H1 (cell line): Measurements from ENCODE around the gene GRB7. TPM values are rescaled to one million over a fixed set of nuclear protein-coding genes. Genes with fewer than 3 reads are reported as not detected.
A peak's percentile ranks its signal among the peaks of the same experiment; 100 is the strongest.
"Not testable (repeated sequence)": the region's sequence is repeated elsewhere in the genome, so short reads cannot be mapped to it uniquely, and the experiment has no call there.

Source experiments
- CTCF ChIA-PET: fragments of 300-600 bp; sonication (Branson Sonifier 250); formaldehyde crosslinking; loops from one replicate; lab custom pipeline; 2021; ENCODE audit not compliant: partially characterized antibody; lab: Charles Lee
- POLR2A ChIA-PET: fragments of 300-600 bp; sonication (Branson Sonifier 250); formaldehyde crosslinking; loops from one replicate; lab custom pipeline; 2021; ENCODE audit warnings: inconsistent platforms; ENCODE audit not compliant: partially characterized antibody; lab: Charles Lee
- DNase-seq, 2 experiments: peaks; one replicate each; pipeline versions ENCODE4 v3.0.0 to v3.0.0-alpha.2; 2010 to 2022; ENCODE audit warnings: low spot score in 2 of 2, low read depth in 1 of 2, mixed read lengths in 1 of 2
- FAIRE-seq: peaks from 2 replicates; lab custom pipeline; 2011; peaks lifted over from hg19 to GRCh38; lab: Jason Lieb, UNC
- H2AFZ ChIP-seq: 2 replicates; pipeline ENCODE4 v1.8.1; 2012; ENCODE audit warnings: low read length, inconsistent platforms
- H2AK5ac ChIP-seq: 2 replicates; pipeline ENCODE4 v1.6.1; 2013; ENCODE audit warnings: low read depth, low read length
- H2BK120ac ChIP-seq: replicated peaks from 2 replicates; pipeline ENCODE3; 2013; ENCODE audit warnings: low read depth, low read length, inconsistent platforms
- H2BK12ac ChIP-seq: 2 replicates; pipeline ENCODE4 v1.6.1; 2013; ENCODE audit warnings: low read depth, low read length
- H2BK15ac ChIP-seq: 2 replicates; pipeline ENCODE4 v1.6.1; 2013; ENCODE audit warnings: low read length
- H2BK20ac ChIP-seq: 2 replicates; pipeline ENCODE4 v1.6.1; 2013; ENCODE audit warnings: low read length
- H2BK5ac ChIP-seq: 2 replicates; pipeline ENCODE4 v1.6.1; 2013; ENCODE audit warnings: low read depth, low read length
- H3K14ac ChIP-seq: 2 replicates; pipeline ENCODE4 v1.6.1; 2013; ENCODE audit warnings: inconsistent platforms; ENCODE audit not compliant: insufficient read length
- H3K18ac ChIP-seq: 2 replicates; pipeline ENCODE4 v1.6.1; 2013; ENCODE audit warnings: low read length; ENCODE audit errors: extremely low read depth
- H3K23ac ChIP-seq: 2 replicates; pipeline ENCODE4 v1.6.1; 2013; ENCODE audit warnings: inconsistent platforms; ENCODE audit not compliant: insufficient read length
- H3K23me2 ChIP-seq: 2 replicates; pipeline ENCODE4 v1.6.1; 2013; ENCODE audit warnings: low read depth, low read length
- H3K27ac ChIP-seq: 2 replicates; pipeline ENCODE4 v1.6.1; 2011; ENCODE audit warnings: low read depth, low read length, inconsistent platforms
- H3K27me3 ChIP-seq, 4 experiments: replicated peaks in 1 of 4; 1 replicate in 1 of 4; 2 replicates in 3 of 4; pipeline versions ENCODE4 v1.6.1 to v1.8.1; 2011 to 2013; ENCODE audit warnings: low read length in 3 of 4, mild to moderate bottlenecking in 3 of 4, inconsistent platforms in 2 of 4, mixed read lengths in 2 of 4, moderate library complexity in 1 of 4; ENCODE audit not compliant: control insufficient read depth in 3 of 4, insufficient read depth in 3 of 4; ENCODE audit errors: extremely low read depth in 1 of 4
- H3K36me3 ChIP-seq, 4 experiments: 2 replicates each; pipeline versions ENCODE4 v1.6.1 to v1.8.1; 2011 to 2013; ENCODE audit warnings: mild to moderate bottlenecking in 4 of 4, low read length in 3 of 4, moderate library complexity in 2 of 4, control low read depth in 1 of 4, inconsistent platforms in 1 of 4; ENCODE audit not compliant: insufficient read depth in 4 of 4, control insufficient read depth in 2 of 4
- H3K4ac ChIP-seq: replicated peaks from 2 replicates; pipeline ENCODE3; 2013; ENCODE audit warnings: low read length, low read depth, mixed read lengths, inconsistent platforms; ENCODE audit not compliant: insufficient read length
- H3K4me1 ChIP-seq, 4 experiments: replicated peaks in 1 of 4; 1 replicate in 1 of 4; 2 replicates in 3 of 4; pipeline versions ENCODE4 v1.6.1 to v1.8.1; 2011 to 2013; ENCODE audit warnings: low read length in 3 of 4, inconsistent platforms in 2 of 4, mixed read lengths in 1 of 4; ENCODE audit not compliant: insufficient read depth in 4 of 4, control insufficient read depth in 3 of 4
- H3K4me2 ChIP-seq, 2 experiments: 2 replicates each; pipeline versions ENCODE4 v1.6.1 to v1.8.1; 2011 to 2013; ENCODE audit warnings: low read depth in 2 of 2, low read length in 2 of 2, control low read depth in 1 of 2, inconsistent platforms in 1 of 2, mild to moderate bottlenecking in 1 of 2; ENCODE audit not compliant: insufficient read depth in 1 of 2
- H3K4me3 ChIP-seq, 4 experiments: fragments of 200-600, 300-600 bp in 1 of 4; sonication (generic), shearing (Covaris generic), sonication (Bioruptor Twin) in 1 of 4; 2 replicates each; pipeline versions ENCODE4 v1.5.1 to v1.8.1; 2011 to 2016; ENCODE audit warnings: low read length in 4 of 4, low read depth in 3 of 4, control low read depth in 2 of 4, inconsistent platforms in 2 of 4, mild to moderate bottlenecking in 2 of 4, mixed read lengths in 1 of 4, moderate library complexity in 1 of 4; ENCODE audit not compliant: insufficient read depth in 2 of 4; ENCODE audit errors: extremely low read depth in 1 of 4
- H3K56ac ChIP-seq: replicated peaks from 2 replicates; pipeline ENCODE3; 2013; ENCODE audit warnings: low read depth, mild to moderate bottlenecking, mixed read lengths, low read length, inconsistent platforms; ENCODE audit not compliant: insufficient read length
- H3K79me1 ChIP-seq: 2 replicates; pipeline ENCODE4 v1.6.1; 2013; ENCODE audit warnings: low read depth, low read length, control low read depth
- H3K79me2 ChIP-seq, 2 experiments: 2 replicates each; pipeline versions ENCODE4 v1.6.1 to v1.8.1; 2012 to 2013; ENCODE audit warnings: low read length in 2 of 2, mild to moderate bottlenecking in 2 of 2, inconsistent platforms in 1 of 2; ENCODE audit not compliant: insufficient read depth in 2 of 2, control insufficient read depth in 1 of 2
- H3K9ac ChIP-seq, 4 experiments: replicated peaks in 1 of 4; 1 replicate in 1 of 4; 2 replicates in 3 of 4; pipeline versions ENCODE4 v1.6.1 to v1.8.1; 2011 to 2013; ENCODE audit warnings: low read depth in 3 of 4, low read length in 3 of 4, control low read depth in 2 of 4, mild to moderate bottlenecking in 2 of 4, moderate library complexity in 2 of 4, inconsistent platforms in 1 of 4; ENCODE audit errors: extremely low read depth in 1 of 4
- H3K9me3 ChIP-seq, 2 experiments: 2 replicates each; pipeline versions ENCODE4 v1.6.1 to v1.8.1; 2012 to 2013; ENCODE audit warnings: mild to moderate bottlenecking in 2 of 2, moderate library complexity in 2 of 2, control low read depth in 1 of 2, inconsistent platforms in 1 of 2, low read depth in 1 of 2, low read length in 1 of 2, mixed read lengths in 1 of 2; ENCODE audit not compliant: insufficient read depth in 2 of 2
- H4K20me1 ChIP-seq, 2 experiments: replicated peaks in 1 of 2; 2 replicates each; pipeline versions ENCODE3 to v1.8.1; 2011 to 2013; ENCODE audit warnings: inconsistent platforms in 2 of 2, low read length in 2 of 2, mild to moderate bottlenecking in 1 of 2; ENCODE audit not compliant: insufficient read depth in 2 of 2, control insufficient read depth in 1 of 2
- H4K5ac ChIP-seq: 2 replicates; pipeline ENCODE4 v1.6.1; 2013; ENCODE audit warnings: low read length, low read depth, mixed read lengths, inconsistent platforms; ENCODE audit not compliant: insufficient read length
- H4K8ac ChIP-seq: 2 replicates; pipeline ENCODE4 v1.8.0; 2013; ENCODE audit warnings: mild to moderate bottlenecking, moderate library complexity, low read length, inconsistent platforms; ENCODE audit not compliant: insufficient read depth; ENCODE audit errors: extremely low read depth
- H4K91ac ChIP-seq: replicated peaks from 2 replicates; pipeline ENCODE3; 2013; ENCODE audit warnings: low read length, mixed read lengths, inconsistent platforms; ENCODE audit not compliant: insufficient read length
- GABPA ChIP-seq: IDR thresholded peaks from 2 replicates; pipeline ENCODE4 v1.6.1; 2011; ENCODE audit warnings: mild to moderate bottlenecking, low read length, moderate library complexity, borderline replicate concordance; ENCODE audit not compliant: insufficient read depth
- JUN ChIP-seq: IDR thresholded peaks from 2 replicates; pipeline ENCODE4 v1.6.1; 2011; ENCODE audit warnings: low read depth, mild to moderate bottlenecking, improper control_type of control experiment, low read length
- KDM5A ChIP-seq: fragments of 200-600 bp; IDR thresholded peaks from 2 replicates; pipeline ENCODE4 v1.7.1; 2012; ENCODE audit warnings: mild to moderate bottlenecking, low read length, inconsistent platforms, mixed read lengths
- SP4 ChIP-seq: IDR thresholded peaks from 2 replicates; pipeline ENCODE4 v1.6.1; 2012; ENCODE audit warnings: low read length, inconsistent platforms
- TAF7 ChIP-seq: optimal IDR thresholded peaks from 2 replicates; pipeline ENCODE3; 2011; ENCODE audit warnings: low read depth, mild to moderate bottlenecking, inconsistent platforms, low read length, moderate library complexity, borderline replicate concordance
- TBP ChIP-seq: IDR thresholded peaks from 2 replicates; pipeline ENCODE4 v1.6.1; 2011; ENCODE audit warnings: low read depth, low read length, improper control_type of control experiment
- WGBS, 2 experiments: shearing (Covaris generic) in 1 of 2; methylation state at CpG; one replicate each; pipeline versions ENCODE4 v1.1.6 to v1.1.7; 2013 to 2015; ENCODE audit warnings: low lambda C conversion rate in 2 of 2, mixed read lengths in 2 of 2, inconsistent platforms in 1 of 2, low coverage in 1 of 2, missing lambda C conversion rate in 1 of 2; ENCODE audit not compliant: insufficient replicate concordance in 2 of 2, insufficient coverage in 1 of 2, insufficient read length in 1 of 2; ENCODE audit errors: extremely low coverage in 1 of 2, missing lambda C conversion rate in 1 of 2; 5-methylcytosine and 5-hydroxymethylcytosine counted together
- polyA plus RNA-seq, 7 experiments: library from polyadenylated mRNA; depleted of rRNA in 3 of 7; stranded (reverse) in 5 of 7; unstranded in 2 of 7; fragments of >200 nt in 5 of 7; fragments of 200-250 nt in 2 of 7; gene quantifications; 1 replicate in 5 of 7; 2 replicates in 1 of 7; 4 replicates in 1 of 7; pipeline versions ENCODE4 v1.2.1 to v1.2.3, GENCODE V29; 2011 to 2013; ENCODE audit warnings: missing spikeins in 2 of 7, mixed read lengths in 2 of 7
- total RNA-seq: library from RNA; stranded (reverse); fragmentation: NEBNext Ultra II Directional; extraction: Animal tissue kit (Norgen Biotek cat#: 25700); gene quantifications from 2 replicates; pipeline ENCODE4 v1.2.1, GENCODE V29; 2021
- TF ChIP-seq, protein P1 (sequence below): IDR thresholded peaks from 2 replicates; pipeline ENCODE4 v1.6.1; 2012; ENCODE audit warnings: inconsistent platforms

The GRB7 gene
- total and polyA plus RNA-seq, 2 of the 8 experiments (the other 6 are each of a cell fraction or from before 2014, with no cell fraction given) = 32.2 to 41.5 TPM

DNA sequence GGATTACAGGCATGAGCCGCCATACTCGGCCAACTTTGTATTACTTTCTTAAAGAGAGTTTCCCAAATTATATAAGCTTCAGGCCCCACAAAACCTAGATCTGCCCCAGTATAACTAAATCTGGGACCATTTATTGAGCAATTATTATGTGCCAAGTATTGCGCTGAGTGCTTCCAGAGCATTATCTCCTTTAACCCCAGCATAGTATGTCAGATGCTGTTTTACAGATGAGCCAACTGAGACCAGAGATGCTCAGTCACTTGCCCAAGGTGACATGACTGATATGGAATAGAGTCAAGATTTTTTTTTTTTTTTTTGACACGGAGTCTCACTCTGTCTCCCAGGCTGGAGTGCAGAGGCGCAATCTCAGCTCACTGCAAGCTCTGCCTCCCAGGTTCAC, 39.8 kb upstream of the GRB7 start (continued):
- TF ChIP-seq JUN = no peak
- no peak for TF ChIP-seq KDM5A
- TF ChIP-seq GABPA = no peak
- TF ChIP-seq SP4 = no peak
- TF ChIP-seq TAF7 = no peak
- TF ChIP-seq TBP = no peak
- TF ChIP-seq, protein P1, sequence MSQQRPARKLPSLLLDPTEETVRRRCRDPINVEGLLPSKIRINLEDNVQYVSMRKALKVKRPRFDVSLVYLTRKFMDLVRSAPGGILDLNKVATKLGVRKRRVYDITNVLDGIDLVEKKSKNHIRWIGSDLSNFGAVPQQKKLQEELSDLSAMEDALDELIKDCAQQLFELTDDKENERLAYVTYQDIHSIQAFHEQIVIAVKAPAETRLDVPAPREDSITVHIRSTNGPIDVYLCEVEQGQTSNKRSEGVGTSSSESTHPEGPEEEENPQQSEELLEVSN = no peak
- TF ChIP-seq, all 59 proteins: peak for 0

DNA sequence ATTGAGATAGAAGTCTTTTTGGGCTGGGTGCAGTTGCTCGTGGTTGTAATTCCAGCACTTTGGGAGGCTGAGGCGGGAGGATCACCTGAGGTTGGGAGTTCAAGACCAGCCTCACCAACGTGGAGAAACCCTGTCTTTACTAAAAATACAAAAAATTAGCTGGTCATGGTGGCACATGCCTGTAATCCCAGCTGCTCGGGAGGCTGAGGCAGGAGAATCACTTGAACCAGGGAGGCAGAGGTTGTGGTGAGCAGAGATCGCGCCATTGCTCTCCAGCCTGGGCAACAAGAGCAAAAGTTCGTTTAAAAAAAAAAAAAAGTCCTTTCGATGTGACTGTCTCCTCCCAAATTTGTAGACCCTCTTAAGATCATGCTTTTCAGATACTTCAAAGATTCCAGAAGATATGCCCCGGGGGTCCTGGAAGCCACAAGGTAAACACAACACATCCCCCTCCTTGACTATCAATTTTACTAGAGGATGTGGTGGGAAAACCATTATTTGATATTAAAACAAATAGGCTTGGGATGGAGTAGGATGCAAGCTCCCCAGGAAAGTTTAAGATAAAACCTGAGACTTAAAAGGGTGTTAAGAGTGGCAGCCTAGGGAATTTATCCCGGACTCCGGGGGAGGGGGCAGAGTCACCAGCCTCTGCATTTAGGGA, 38.5 kb upstream of the GRB7 start:
- not testable (repeated sequence) for H3K14ac ChIP-seq, FAIRE-seq, H2AK5ac ChIP-seq, DNase-seq, H3K36me3 ChIP-seq, H2BK20ac ChIP-seq, H3K79me1 ChIP-seq, H2AFZ ChIP-seq, H2BK15ac ChIP-seq, H3K27me3 ChIP-seq, H3K23ac ChIP-seq, H3K18ac ChIP-seq, H4K8ac ChIP-seq, H3K9me3 ChIP-seq, H2BK120ac ChIP-seq, H3K4ac ChIP-seq, H2BK12ac ChIP-seq
- Histone ChIP-seq H3K9ac (peak overlapping the region in 3 of 4 experiments; percentile 55 to 74 (median 70); a peak in 3 of 7 replicates), H3K27ac (0 out of 2 replicates have a peak overlapping the region, but pooled peaks have one; percentile 68), H3K79me2 (peaks cover 34 to 63% of the 10 kb centered on the region in 2 experiments), H2BK5ac (peak overlapping the region; percentile 37; the same call in 1 of the 2 replicates), H4K91ac (peak overlapping the region; percentile 67), H4K20me1 (peaks cover 8 to 10% of the 10 kb centered on the region in 2 experiments), H4K5ac (peak overlapping the region; percentile 60), H3K4me2 (peak overlapping the region; percentile 88 to 94), H3K4me3 (peak overlapping the region; percentile 78 to 98 (median 89)), H3K4me1 (peaks cover 25 to 48% (median 34%) of the 10 kb centered on the region in 4 experiments), H3K23me2 (peaks cover 13% of the 10 kb centered on the region), H3K56ac (peak overlapping the region; percentile 5)
- 52% methylated on average over 11 of the region's 11 CpGs; no CpG with 5 or more reads in 1 of the 2 experiments for WGBS, 2 experiments
- POLR2A ChIA-PET = interaction anchor here (0.8 to 38.1 kb wide), 14 partner anchors 16 to 103 kb away, joined by 3 to 708 read pairs (median 4); partner anchors contain the start of genes MIEN1, PGAP3, PNMT and STARD3
- CTCF ChIA-PET = interaction anchor here (0.7 to 52.4 kb wide), 14 partner anchors 9 to 124 kb away, joined by 3 to 1885 read pairs (median 4); partner anchors contain the start of genes MIEN1, PGAP3, PNMT and PPP1R1B
